ENCODE measurements around the gene HS3ST3B1. TPM values are rescaled to one million over a fixed set of nuclear protein-coding genes. Genes with fewer than 3 reads are reported as not detected.

The HS3ST3B1 gene
- total RNA-seq, 1 experiment from 2014 or later = 0.59 TPM

DNA sequence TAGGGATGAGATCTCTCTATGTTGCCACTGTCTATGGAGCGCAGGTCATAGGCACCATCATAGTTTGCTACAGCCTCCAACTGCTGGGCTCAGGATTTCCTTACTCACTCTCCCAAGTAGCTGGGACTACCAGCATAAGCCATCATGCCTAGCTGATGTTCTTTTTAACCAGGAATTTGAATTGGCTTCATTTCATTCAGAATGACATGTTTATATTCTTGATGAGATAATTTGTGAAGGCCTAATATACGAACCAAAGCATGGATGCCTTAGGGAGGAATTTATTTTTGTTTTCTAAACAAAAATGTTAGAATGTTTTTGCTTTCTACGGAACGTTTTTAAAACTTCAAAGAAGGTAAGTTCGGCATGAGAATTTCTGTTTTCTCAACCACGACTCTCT lies 71.6 kb downstream of the HS3ST3B1 start:
- Histone ChIP-seq H3K36me3 (ENCODE audit: control insufficient read depth, insufficient read depth, low read length) (no peaks in the 10 kb centered on the region), H3K27ac (ENCODE audit: low read length) (no peak overlapping the region), H3K4me3 (ENCODE audit: low read depth in 2 of 2, low read length in 2 of 2) (no peak overlapping the region), H3K27me3 (ENCODE audit: control insufficient read depth, insufficient read depth, low read length) (no peaks in the 10 kb centered on the region), H3K4me1 (ENCODE audit: control insufficient read depth, insufficient read depth, low read length) (no peaks in the 10 kb centered on the region), H3K9me3 (ENCODE audit: control insufficient read depth, insufficient read depth, low read depth, low read length) (no peaks in the 10 kb centered on the region)
- DNase-seq (ENCODE audit: low read depth, low spot score) (no peak), ATAC-seq (no peak)
- ChIA-PET POLR2A (no interaction called here), CTCF (no interaction called here)
- TF ChIP-seq SIN3A (IDR thresholded peaks at IDR 0.05; ENCODE audit: borderline replicate concordance, insufficient read depth, low read depth, low read length) = no peak
- TF ChIP-seq, protein P1, sequence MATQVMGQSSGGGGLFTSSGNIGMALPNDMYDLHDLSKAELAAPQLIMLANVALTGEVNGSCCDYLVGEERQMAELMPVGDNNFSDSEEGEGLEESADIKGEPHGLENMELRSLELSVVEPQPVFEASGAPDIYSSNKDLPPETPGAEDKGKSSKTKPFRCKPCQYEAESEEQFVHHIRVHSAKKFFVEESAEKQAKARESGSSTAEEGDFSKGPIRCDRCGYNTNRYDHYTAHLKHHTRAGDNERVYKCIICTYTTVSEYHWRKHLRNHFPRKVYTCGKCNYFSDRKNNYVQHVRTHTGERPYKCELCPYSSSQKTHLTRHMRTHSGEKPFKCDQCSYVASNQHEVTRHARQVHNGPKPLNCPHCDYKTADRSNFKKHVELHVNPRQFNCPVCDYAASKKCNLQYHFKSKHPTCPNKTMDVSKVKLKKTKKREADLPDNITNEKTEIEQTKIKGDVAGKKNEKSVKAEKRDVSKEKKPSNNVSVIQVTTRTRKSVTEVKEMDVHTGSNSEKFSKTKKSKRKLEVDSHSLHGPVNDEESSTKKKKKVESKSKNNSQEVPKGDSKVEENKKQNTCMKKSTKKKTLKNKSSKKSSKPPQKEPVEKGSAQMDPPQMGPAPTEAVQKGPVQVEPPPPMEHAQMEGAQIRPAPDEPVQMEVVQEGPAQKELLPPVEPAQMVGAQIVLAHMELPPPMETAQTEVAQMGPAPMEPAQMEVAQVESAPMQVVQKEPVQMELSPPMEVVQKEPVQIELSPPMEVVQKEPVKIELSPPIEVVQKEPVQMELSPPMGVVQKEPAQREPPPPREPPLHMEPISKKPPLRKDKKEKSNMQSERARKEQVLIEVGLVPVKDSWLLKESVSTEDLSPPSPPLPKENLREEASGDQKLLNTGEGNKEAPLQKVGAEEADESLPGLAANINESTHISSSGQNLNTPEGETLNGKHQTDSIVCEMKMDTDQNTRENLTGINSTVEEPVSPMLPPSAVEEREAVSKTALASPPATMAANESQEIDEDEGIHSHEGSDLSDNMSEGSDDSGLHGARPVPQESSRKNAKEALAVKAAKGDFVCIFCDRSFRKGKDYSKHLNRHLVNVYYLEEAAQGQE (IDR thresholded peaks at IDR 0.05; ENCODE audit: insufficient read depth in 1 of 2, low read depth in 2 of 2, low read length in 1 of 2) = no peak
- TF ChIP-seq, protein P2, sequence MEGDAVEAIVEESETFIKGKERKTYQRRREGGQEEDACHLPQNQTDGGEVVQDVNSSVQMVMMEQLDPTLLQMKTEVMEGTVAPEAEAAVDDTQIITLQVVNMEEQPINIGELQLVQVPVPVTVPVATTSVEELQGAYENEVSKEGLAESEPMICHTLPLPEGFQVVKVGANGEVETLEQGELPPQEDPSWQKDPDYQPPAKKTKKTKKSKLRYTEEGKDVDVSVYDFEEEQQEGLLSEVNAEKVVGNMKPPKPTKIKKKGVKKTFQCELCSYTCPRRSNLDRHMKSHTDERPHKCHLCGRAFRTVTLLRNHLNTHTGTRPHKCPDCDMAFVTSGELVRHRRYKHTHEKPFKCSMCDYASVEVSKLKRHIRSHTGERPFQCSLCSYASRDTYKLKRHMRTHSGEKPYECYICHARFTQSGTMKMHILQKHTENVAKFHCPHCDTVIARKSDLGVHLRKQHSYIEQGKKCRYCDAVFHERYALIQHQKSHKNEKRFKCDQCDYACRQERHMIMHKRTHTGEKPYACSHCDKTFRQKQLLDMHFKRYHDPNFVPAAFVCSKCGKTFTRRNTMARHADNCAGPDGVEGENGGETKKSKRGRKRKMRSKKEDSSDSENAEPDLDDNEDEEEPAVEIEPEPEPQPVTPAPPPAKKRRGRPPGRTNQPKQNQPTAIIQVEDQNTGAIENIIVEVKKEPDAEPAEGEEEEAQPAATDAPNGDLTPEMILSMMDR (IDR thresholded peaks at IDR 0.05) = no peak
- TF ChIP-seq POLR2AphosphoS5 (IDR thresholded peaks at IDR 0.05; ENCODE audit: low read depth, low read length) = no peak
- no peak for TF ChIP-seq TCF7L2 (IDR thresholded peaks at IDR 0.05; ENCODE audit: low read depth, low read length)
- intact Hi-C loops (cut with micrococcal nuclease; ENCODE audit: unreplicated experiment) = no loop called here
- in situ Hi-C loops (cut with HindIII; ENCODE audit: low pct_unique_long_range_greater_than_20kb, low sequenced_read_pairs) = no loop called here
- no TSS peak for BruUV-seq (replicated peaks)

DNA sequence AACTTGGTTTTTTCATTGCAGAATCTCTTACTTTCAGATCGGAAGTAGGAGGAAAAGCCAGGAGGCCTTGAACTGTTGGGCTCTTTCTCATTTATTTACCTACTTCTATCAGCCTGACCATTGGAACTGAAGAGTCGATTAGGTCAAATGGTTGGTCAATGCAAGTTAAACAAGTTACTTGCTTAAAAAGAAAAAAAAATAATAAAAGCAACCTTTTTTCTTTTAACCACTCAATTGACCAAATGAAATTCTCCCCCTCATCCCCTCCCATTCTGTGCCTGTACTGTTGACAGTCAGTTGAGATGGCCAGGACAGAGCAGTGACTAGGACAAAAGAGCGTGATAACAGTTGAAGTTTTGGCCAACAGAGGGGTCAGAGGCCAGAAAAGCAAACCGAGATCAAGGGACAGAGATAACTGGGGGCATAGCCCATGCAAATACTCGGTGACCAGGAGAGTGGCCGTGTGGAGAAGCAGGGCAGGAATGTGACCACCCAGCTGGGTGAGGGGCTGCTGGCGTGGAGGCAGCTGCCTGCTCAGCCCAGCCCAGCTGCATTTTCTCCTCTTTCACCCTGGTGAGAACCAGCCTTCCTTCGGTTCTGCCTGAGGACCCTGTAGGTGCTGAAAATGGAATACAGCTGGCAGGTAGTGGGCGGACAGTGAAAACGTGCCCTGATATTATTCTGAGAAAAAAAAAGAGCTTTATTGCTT lies 72.2 kb downstream of the HS3ST3B1 start:
- no peaks in the 10 kb centered on the region for H3K27me3 ChIP-seq (ENCODE audit: control insufficient read depth, insufficient read depth, low read length)
- ATAC-seq = no peak
- in situ Hi-C loops (cut with HindIII; ENCODE audit: low pct_unique_long_range_greater_than_20kb, low sequenced_read_pairs) = no loop called here
- no TSS peak for BruUV-seq (replicated peaks)
- DNase-seq (ENCODE audit: low read depth, low spot score) = no peak
- H3K36me3 ChIP-seq (ENCODE audit: control insufficient read depth, insufficient read depth, low read length) = no peaks in the 10 kb centered on the region
- H3K9me3 ChIP-seq (ENCODE audit: control insufficient read depth, insufficient read depth, low read depth, low read length) = no peaks in the 10 kb centered on the region
- H3K4me3 ChIP-seq (ENCODE audit: low read depth in 2 of 2, low read length in 2 of 2) = no peak overlapping the region
- ChIA-PET CTCF (no interaction called here), POLR2A (no interaction called here)
- no peaks in the 10 kb centered on the region for H3K4me1 ChIP-seq (ENCODE audit: control insufficient read depth, insufficient read depth, low read length)
- no peak for TF ChIP-seq SIN3A (IDR thresholded peaks at IDR 0.05; ENCODE audit: borderline replicate concordance, insufficient read depth, low read depth, low read length)
- TF ChIP-seq, protein P1 (IDR thresholded peaks at IDR 0.05; ENCODE audit: insufficient read depth in 1 of 2, low read depth in 2 of 2, low read length in 1 of 2) = no peak
- TF ChIP-seq, protein P2 (IDR thresholded peaks at IDR 0.05) = no peak
- no peak for TF ChIP-seq TCF7L2 (IDR thresholded peaks at IDR 0.05; ENCODE audit: low read depth, low read length)
- TF ChIP-seq POLR2AphosphoS5 (IDR thresholded peaks at IDR 0.05; ENCODE audit: low read depth, low read length) = no peak
- H3K27ac ChIP-seq (ENCODE audit: low read length) = no peak overlapping the region
- intact Hi-C loops (cut with micrococcal nuclease; ENCODE audit: unreplicated experiment) = no loop called here

Data from Panc1 (cell line).